NCI-H2227 treated with DMSO at 0.1 percent for 48 hours (cell line): Measurements from ENCODE around the gene AXIN1.
"Not testable (repeated sequence)": the region's sequence is repeated elsewhere in the genome, so short reads cannot be mapped to it uniquely, and the experiment has no call there.

Experiments used
- DNase-seq: peaks from one replicate; lab custom pipeline; 2025; lab: John Stamatoyannopoulos, UW

Gene AXIN1

DNA sequence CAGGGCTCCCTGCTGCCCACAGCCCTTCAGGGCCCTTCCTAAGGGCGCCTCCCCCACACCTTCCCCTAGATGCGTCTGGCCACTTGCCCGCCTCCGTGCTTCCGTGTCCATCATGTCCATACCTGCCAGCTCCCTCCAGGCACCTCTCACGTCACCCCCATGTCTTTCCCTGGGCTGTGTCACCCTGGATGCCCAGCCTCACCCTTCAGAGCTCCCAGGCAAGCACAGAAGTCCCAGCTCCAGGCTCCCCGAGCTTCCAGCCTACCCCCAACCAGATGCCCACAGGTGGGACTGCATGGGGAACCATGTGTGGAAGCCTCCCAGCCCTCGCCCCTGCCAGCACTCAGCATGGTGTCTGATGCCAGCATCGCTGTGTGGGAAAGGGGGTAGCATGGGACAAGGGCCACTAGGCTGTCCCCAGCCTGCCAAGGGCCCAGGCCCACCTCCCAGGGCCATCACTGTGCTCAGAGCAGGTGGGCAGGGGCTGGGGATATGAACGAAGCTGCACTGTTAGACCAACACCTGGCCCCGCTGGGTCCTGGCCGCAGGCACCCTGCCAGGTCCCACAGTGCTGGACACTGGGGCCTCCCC, 1.9 kb upstream of the AXIN1 start:
- DNase-seq = no peak

DNA sequence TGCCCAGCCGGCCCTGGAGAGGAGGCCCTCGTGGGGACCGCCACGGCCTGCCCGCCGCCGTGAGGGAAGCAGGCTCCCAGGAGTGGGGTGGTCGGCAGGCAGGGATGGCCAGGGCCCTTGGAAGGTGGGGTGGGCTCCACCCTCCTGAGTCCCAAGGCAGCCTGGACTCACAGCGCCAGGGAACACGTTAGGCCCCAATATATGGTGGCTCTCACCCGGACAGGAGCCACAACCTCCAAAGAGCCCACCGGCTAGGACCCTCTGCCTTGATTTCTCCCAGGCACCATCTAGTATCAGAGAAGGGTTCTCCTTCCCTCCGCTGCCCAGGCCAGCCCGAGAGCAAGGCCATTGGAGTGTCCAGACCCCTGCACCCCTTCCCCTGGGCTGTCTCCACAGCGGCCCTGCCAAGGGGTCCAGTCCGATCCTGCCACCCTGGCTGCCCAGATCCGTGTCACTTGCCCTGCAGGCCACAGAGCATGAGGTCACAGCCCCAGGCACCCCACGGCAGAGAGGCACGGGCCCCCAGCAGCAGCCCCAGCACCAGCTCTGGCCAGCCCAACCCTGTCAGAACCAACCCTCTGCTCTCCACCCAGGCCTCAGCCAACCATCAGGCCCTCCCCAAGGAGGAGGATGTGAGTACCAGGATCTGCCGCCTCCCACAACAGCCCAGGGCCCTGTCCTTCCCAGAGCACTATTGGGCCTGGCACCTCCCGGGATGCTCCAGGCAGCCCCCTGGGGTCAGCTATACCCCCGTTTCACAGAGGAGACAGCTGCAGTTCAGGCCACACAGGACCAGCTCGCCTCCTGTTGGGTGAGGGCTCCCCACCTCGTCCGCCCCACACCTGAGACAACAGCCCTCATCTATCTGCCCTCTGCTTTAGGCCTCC, 1.1 kb upstream of the AXIN1 start:
- DNase-seq = no peak

GRCh38 chr16:351804-352520, 561 bp downstream of the AXIN1 start:
- DNase-seq = no peak

- DNase-seq = no peak
Observed at GRCh38 chr16:350203-350602, 2.3 kb downstream of the AXIN1 start.

GRCh38 chr16:349211-349610, 3.3 kb downstream of the AXIN1 start:
- DNase-seq = no peak

DNA sequence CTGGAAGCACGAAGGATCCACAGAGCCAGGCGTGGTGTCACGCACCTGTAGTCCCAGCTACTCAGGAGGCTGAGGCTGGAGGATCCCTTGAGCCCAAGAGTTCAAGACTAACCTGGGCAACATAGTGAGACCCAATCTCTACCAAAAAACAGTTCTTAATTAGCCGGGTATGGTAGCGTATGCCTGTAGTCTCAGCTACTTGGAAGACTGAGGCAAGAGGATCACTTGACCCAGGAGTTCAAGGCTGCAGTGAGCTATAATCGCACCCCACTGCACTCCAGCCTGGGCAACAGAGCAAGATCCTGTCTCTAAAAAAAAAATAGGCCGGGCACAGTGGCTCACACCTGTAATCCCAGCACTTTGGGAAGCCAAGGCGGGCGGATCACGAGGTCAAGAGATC, 4.0 kb downstream of the AXIN1 start:
- DNase-seq = not testable (repeated sequence)

GRCh38 chr16:347203-347602, 5.3 kb downstream of the AXIN1 start:
- no peak for DNase-seq

DNA sequence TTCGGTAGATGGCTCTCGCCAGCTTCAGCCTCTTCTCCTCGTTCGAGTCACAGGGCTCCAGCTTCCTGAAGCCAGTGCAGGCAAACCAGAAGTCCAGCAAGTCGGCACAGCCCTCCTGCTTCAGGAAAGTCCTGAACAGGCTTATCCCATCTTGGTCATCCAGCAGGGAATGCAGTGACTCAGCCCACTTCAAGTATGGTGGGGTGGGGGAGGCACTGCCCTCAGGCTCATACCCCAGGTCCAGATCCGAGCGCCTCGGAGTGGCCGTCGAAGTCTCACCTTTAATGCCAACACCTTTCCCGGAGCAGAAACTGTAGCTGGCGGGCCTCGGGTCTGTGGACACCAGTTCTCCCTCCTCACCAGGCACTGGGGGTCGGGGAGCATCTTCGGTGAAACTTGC, 5.9 kb downstream of the AXIN1 start:
- no peak for DNase-seq

DNA sequence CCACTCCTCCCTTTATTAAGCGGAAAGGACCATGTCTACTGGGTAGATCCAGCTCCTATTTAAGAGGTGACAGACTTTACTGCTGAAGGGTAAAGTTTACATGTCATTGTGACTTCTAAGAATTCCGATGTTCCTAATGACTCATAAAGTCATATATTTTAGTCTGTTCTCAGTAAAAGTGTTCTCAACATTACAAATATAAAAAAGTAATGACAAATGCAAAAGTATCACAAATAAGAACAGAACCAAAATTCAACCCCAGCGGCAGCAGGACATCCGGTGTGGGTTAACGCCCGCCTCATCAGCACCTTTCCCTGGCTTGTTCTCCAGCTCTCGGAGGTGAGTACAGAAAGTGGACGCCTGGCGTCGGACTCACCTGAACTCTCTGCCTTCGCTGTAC, 6.8 kb downstream of the AXIN1 start:
- no peak for DNase-seq

GRCh38 chr16:342455-343213, 9.9 kb downstream of the AXIN1 start:
- DNase-seq = no peak

GRCh38 chr16:341974-342336, 10.6 kb downstream of the AXIN1 start:
- DNase-seq = not testable (repeated sequence)

DNA sequence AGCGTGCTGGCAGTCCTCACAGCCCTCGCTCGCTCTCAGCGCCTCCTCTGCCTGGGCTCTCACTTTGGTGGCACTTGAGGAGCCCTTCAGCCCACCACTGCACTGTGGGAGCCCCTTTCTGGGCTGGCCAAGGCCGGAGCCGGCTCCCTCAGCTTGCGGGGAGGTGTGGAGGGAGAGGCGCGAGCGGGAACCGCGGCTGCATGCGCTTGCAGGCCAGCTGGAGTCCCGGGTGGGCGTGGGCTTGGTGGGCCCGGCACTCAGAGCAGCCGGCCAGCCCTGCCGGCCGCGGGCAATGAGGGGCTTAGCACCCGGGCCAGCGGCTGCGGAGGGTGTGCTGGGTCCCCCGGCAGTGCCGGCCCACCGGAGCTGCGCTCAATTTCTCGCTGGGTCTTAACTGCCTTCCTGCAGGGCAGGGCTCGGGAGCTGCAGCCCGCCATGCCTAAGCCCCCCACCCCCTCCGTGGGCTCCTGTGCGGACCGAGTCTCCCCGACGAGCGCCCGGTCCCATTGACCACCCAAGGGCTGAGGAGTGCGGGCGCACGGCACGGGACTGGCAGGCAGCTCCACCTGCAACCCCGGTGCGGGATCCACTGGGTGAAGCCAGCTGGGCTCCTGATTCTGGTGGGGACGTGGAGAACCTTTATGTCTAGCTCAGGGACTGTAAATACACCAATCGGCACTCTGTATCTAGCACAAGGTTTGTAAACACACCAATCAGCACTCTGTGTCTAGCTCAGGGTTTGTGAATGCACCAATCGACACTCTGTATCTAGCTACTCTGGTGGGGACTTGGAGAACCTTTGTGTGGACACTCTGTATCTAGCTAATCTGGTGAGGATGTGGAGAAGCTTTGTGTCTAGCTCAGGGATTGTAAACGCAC, 11.2 kb downstream of the AXIN1 start:
- not testable (repeated sequence) for DNase-seq

DNA sequence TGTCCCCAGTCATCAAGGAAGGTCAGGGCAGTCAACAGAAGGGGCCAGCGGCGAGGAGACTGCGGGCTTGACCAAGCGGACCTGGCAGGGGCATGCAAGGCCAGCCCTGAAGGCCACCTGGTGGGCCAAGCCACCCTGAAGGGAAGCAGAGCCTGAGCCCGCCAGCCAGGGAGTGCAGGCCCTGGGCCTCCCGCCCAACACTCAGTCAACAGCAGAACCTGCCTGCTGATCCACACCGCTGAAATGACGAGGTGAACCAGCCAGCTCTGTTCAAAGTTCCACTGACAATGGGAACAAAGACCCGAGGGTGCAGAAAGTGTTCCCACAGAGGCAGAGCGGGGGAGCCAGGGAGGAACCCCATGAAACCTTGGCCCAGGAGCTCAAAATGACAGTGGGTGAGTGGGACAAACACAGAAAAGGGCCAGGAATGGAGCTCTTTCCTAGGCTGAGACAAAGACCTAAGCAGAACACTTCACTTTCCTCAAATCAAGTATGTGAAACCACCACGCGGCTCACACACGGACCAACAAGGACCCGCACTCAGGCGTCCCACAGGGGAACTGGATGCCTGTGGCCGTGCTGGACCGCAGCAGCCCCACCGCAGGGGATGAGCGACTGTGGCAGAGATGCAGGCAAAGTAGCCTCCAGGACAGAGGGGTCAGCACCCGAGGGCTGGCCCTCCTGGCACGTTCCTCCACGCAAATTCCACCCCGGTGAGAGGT, 12.0 kb downstream of the AXIN1 start:
- DNase-seq = no peak

GRCh38 chr16:339680-340079, 12.8 kb downstream of the AXIN1 start:
- DNase-seq = no peak

GRCh38 chr16:337975-338575, 14.4 kb downstream of the AXIN1 start:
- DNase-seq = peak; percentile 35

DNA sequence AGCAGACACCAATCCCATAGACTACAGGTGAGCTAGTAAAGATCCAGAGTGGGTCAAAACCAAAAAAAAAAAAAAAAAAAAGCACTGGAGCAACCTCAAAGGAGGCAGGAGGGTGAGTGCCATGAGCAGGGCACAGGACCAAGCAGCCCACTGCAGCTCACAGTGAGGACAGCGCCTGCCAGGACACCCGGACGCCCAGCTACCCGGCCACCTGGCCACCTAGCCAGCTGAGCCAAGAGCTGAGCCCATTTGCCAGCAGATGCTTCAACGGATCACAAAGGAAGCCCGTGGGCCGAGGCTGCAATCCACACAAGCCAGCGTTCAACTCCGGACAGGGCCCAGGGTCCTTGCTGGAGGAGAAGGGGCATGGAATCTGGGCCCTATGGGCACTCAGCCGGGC, 15.1 kb downstream of the AXIN1 start:
- no peak for DNase-seq

DNA sequence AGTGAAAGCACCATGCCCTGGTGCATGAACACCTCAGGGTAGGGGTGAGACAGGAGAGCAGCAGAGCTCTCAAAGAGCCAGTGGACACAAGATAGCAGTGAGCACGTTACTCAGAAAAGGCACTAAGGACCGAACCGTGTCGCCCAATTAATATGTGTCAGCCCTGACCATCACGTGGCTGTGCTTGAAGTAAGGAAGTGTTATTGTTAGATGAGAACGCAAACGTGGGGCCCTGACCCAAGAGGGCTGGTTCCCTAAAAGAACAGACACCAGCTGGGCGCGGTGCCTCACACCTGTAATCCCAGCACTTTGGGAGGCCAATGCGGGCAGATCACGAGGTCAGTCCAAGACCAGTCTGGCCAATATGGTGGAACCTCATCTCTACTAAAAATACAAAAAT, 16.3 kb downstream of the AXIN1 start:
- no peak for DNase-seq

DNA sequence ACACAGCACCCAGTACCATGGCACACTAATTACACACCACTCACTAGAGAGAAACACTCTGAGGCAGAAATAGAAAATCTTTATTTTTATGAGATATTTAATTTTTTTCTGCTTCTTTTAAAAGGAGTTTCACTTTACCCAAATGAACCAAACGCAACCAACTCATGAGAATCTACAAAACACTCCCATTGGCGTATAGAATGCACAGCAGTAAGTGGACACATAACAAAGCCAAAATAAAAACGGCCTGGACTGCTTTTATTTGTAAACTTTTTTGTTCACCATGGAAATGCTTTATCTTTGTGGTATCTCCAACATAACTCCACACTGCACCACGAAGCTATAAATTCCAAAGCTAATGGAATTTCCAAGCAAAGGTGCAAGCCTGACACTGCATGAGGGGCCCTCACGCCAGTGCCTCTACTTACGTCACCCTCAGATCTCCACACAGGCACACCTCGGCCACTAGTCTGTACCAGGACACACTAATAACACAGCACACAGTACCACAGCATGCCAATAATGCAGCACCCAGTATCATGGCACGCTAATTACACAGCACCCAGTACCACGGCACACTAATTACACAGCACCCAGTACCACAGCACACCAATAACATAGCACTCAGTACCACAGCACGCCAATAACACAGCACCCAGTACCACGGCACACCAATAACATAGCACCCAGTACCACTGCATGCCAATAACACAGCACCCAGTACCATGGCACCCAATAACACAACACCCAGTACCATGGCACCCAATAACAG, 17.5 kb downstream of the AXIN1 start:
- DNase-seq = not testable (repeated sequence)

DNA sequence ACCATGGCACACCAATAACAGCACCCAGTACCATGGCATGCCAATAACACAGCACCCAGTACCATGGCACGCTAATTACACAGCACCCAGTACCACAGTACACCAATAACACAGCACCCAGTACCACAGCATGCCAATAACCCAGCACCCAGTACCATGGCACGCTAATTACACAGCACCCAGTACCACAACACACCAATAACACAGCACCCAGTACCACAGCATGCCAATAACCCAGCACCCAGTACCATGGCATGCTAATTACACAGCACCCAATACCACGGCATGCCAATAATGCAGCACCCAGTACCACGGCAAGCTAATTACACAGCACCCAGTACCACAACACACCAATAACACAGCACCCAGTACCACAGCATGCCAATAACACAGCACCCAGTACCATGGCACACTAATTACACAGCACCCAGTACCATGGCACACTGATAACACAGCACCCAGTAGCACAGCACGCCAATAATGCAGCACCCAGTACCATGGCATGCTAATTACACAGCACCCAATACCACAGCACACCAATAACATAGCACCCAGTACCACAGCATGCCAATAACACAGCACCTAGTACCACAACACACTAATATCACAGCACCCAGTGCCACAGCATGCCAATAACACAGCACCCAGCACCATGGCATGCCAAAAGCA, 18.2 kb downstream of the AXIN1 start:
- not testable (repeated sequence) for DNase-seq
